ENCODE measurements around the gene AMDHD2. TPM values are rescaled to one million over a fixed set of nuclear protein-coding genes. Genes with fewer than 3 reads are reported as not detected.

Gene AMDHD2
- total and polyA plus RNA-seq, 2 of the 13 experiments (the other 11 are each of a cell fraction or from before 2014, with no cell fraction given) = 33.5 to 39.1 TPM

DNA sequence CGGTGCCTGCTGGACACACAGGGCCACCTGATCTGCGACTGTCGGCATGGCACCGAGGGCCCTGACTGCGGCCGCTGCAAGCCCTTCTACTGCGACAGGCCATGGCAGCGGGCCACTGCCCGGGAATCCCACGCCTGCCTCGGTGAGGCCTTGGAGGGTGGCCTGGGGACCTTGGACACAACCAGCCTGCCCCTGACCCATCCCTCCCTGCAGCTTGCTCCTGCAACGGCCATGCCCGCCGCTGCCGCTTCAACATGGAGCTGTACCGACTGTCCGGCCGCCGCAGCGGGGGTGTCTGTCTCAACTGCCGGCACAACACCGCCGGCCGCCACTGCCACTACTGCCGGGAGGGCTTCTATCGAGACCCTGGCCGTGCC lies 47.7 kb upstream of the AMDHD2 start (continued):
- TF ChIP-seq, protein P1, sequence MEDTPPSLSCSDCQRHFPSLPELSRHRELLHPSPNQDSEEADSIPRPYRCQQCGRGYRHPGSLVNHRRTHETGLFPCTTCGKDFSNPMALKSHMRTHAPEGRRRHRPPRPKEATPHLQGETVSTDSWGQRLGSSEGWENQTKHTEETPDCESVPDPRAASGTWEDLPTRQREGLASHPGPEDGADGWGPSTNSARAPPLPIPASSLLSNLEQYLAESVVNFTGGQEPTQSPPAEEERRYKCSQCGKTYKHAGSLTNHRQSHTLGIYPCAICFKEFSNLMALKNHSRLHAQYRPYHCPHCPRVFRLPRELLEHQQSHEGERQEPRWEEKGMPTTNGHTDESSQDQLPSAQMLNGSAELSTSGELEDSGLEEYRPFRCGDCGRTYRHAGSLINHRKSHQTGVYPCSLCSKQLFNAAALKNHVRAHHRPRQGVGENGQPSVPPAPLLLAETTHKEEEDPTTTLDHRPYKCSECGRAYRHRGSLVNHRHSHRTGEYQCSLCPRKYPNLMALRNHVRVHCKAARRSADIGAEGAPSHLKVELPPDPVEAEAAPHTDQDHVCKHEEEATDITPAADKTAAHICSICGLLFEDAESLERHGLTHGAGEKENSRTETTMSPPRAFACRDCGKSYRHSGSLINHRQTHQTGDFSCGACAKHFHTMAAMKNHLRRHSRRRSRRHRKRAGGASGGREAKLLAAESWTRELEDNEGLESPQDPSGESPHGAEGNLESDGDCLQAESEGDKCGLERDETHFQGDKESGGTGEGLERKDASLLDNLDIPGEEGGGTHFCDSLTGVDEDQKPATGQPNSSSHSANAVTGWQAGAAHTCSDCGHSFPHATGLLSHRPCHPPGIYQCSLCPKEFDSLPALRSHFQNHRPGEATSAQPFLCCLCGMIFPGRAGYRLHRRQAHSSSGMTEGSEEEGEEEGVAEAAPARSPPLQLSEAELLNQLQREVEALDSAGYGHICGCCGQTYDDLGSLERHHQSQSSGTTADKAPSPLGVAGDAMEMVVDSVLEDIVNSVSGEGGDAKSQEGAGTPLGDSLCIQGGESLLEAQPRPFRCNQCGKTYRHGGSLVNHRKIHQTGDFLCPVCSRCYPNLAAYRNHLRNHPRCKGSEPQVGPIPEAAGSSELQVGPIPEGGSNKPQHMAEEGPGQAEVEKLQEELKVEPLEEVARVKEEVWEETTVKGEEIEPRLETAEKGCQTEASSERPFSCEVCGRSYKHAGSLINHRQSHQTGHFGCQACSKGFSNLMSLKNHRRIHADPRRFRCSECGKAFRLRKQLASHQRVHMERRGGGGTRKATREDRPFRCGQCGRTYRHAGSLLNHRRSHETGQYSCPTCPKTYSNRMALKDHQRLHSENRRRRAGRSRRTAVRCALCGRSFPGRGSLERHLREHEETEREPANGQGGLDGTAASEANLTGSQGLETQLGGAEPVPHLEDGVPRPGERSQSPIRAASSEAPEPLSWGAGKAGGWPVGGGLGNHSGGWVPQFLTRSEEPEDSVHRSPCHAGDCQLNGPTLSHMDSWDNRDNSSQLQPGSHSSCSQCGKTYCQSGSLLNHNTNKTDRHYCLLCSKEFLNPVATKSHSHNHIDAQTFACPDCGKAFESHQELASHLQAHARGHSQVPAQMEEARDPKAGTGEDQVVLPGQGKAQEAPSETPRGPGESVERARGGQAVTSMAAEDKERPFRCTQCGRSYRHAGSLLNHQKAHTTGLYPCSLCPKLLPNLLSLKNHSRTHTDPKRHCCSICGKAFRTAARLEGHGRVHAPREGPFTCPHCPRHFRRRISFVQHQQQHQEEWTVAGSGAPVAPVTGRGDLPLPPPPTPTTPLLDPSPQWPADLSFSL (CRISPR knock-in tag; IDR thresholded peaks at IDR 0.05) = no peak
- TF ChIP-seq ZC3H13 (CRISPR knock-in tag; IDR thresholded peaks at IDR 0.05) = peak; percentile 25; the same call in 1 of the 2 replicates
- no peak for TF ChIP-seq SNRNP70 (IDR thresholded peaks at IDR 0.05; ENCODE audit: low read depth, low read length)
- TF ChIP-seq GATAD2A (CRISPR knock-in tag; IDR thresholded peaks at IDR 0.05) = no peak
- no peak for TF ChIP-seq ZNF205 (CRISPR knock-in tag; IDR thresholded peaks at IDR 0.05)

DNA sequence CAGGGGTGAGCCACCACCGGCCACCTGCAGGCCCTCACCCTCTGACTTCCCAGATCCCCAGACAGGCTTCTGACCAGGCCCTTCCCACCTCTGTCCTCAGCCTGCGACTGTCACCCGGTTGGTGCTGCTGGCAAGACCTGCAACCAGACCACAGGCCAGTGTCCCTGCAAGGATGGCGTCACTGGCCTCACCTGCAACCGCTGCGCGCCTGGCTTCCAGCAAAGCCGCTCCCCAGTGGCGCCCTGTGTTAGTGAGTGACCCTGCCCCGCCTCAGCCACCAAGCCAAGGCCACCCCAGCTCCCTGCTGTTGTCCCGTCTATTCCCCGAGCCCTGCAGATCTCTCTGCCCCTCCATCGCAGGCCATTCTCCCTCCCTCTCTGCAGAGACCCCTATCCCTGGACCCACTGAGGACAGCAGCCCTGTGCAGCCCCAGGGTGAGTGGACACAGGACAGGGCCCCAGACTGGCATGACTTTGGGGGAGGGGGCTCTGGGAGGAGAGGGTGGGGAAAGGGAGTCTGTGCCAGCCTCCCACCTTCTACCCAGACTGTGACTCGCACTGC lies 47.2 kb upstream of the AMDHD2 start:
- WGBS (ENCODE audit: low lambda C conversion rate) = 10% methylated on average over 11 of the region's 14 CpGs
- Histone ChIP-seq H3K9ac (ENCODE audit: insufficient read depth, low read depth, low read length) (no peak overlapping the region), H3K36me3 (replicated peaks in 1 of 2; ENCODE audit: control insufficient read depth in 1 of 2, insufficient read depth in 2 of 2, low read length in 2 of 2) (no peaks in the 10 kb centered on the region), H3K4me2 (ENCODE audit: low read depth, low read length) (peak overlapping the region; percentile 89), H3K4me3 (replicated peaks in 1 of 3; ENCODE audit: insufficient read depth in 1 of 3, low read depth in 2 of 3, low read length in 3 of 3) (peak overlapping the region; percentile 21 to 85 (median 38); a peak in 4 of 6 replicates), H4K20me1 (ENCODE audit: insufficient read depth, low read length) (peaks cover 14% of the 10 kb centered on the region), H3K4me1 (ENCODE audit: insufficient read depth, low read length) (peaks cover 74% of the 10 kb centered on the region), H3K27me3 (ENCODE audit: control insufficient read depth in 1 of 2, insufficient read depth in 2 of 2, low read length in 2 of 2) (peaks cover 8 to 25% of the 10 kb centered on the region in 2 experiments), H3K27ac (ENCODE audit: extremely low read length, insufficient read depth, low read length) (no peak overlapping the region), H3K9me3 (ENCODE audit: low read length) (no peaks in the 10 kb centered on the region), H2AFZ (ENCODE audit: low read length) (no peak overlapping the region), H3K79me2 (ENCODE audit: insufficient read depth, low read length) (peaks cover 3% of the 10 kb centered on the region)
- in situ Hi-C loops (cut with HindIII; ENCODE audit: extremely low pct_ligation_motif_present, low pct_unique_long_range_greater_than_20kb) (no loop called here), intact Hi-C loops (cut with micrococcal nuclease; ENCODE audit: unreplicated experiment) (loop anchor here (5.0 kb wide), 1 partner anchor 41 kb away; no protein-coding TSS in a partner anchor)
- peak; percentile 34 for ATAC-seq
- DNase-seq (ENCODE audit: low spot score) = no peak
- no peak for FAIRE-seq
- POLR2A ChIA-PET = interaction anchor here (0.8 kb wide), 1 partner anchor 13 kb away, joined by 3 read pairs; the partner anchor contains the start of gene TEDC2
- CTCF ChIA-PET (ENCODE audit: low intra/inter-chr PET ratio, low total read pairs) = no interaction called here
- BruUV-seq (replicated peaks) = no TSS peak
- no peak for TF ChIP-seq XBP1 (CRISPR knock-in tag; IDR thresholded peaks at IDR 0.05)
- TF ChIP-seq KMT2B (CRISPR knock-in tag; IDR thresholded peaks at IDR 0.05) = no peak
- TF ChIP-seq ZNF780A (CRISPR knock-in tag; IDR thresholded peaks at IDR 0.05) = no peak; the same call in 1 of the 2 replicates
- TF ChIP-seq, protein P2, sequence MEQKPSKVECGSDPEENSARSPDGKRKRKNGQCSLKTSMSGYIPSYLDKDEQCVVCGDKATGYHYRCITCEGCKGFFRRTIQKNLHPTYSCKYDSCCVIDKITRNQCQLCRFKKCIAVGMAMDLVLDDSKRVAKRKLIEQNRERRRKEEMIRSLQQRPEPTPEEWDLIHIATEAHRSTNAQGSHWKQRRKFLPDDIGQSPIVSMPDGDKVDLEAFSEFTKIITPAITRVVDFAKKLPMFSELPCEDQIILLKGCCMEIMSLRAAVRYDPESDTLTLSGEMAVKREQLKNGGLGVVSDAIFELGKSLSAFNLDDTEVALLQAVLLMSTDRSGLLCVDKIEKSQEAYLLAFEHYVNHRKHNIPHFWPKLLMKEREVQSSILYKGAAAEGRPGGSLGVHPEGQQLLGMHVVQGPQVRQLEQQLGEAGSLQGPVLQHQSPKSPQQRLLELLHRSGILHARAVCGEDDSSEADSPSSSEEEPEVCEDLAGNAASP (CRISPR knock-in tag; IDR thresholded peaks at IDR 0.05; ENCODE audit: borderline replicate concordance) = no peak
- TF ChIP-seq CHCHD3 (CRISPR knock-in tag; IDR thresholded peaks at IDR 0.05) = 0 out of 2 replicates have a peak, but pooled peaks have one; percentile 28
- TF ChIP-seq HNRNPLL (IDR thresholded peaks at IDR 0.05; ENCODE audit: low read depth, low read length, poor library complexity, severe bottlenecking) = peak; percentile 12
- 0 out of 2 replicates have a peak, but pooled peaks have one; percentile 3 for TF ChIP-seq ZNF672 (CRISPR knock-in tag; IDR thresholded peaks at IDR 0.05)
- peak; percentile 69; the same call in 1 of the 2 replicates for TF ChIP-seq ZSCAN25 (CRISPR knock-in tag; IDR thresholded peaks at IDR 0.05)
- no peak for TF ChIP-seq GTF2F1 (IDR thresholded peaks at IDR 0.05; ENCODE audit: low read length)
- TF ChIP-seq, protein P3, sequence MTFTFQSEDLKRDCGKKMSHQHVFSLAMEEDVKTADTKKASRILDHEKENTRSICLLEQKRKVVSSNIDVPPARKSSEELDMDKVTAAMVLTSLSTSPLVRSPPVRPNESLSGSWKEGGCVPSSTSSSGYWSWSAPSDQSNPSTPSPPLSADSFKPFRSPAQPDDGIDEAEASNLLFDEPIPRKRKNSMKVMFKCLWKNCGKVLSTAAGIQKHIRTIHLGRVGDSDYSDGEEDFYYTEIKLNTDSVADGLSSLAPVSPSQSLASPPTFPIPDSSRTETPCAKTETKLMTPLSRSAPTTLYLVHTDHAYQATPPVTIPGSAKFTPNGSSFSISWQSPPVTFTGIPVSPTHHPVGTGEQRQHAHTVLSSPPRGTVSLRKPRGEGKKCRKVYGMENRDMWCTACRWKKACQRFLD (CRISPR knock-in tag; IDR thresholded peaks at IDR 0.05; ENCODE audit: borderline replicate concordance) = no peak; the same call in 1 of the 2 replicates
